H1 (cell line): ENCODE data around the gene PPP2R3B. TPM values are rescaled to one million over a fixed set of nuclear protein-coding genes. Genes with fewer than 3 reads are reported as not detected.

Source experiments
- CTCF ChIA-PET: fragments of 300-600 bp; sonication (Branson Sonifier 250); formaldehyde crosslinking; loops from one replicate; lab custom pipeline; 2021; ENCODE audit not compliant: partially characterized antibody; lab: Charles Lee
- POLR2A ChIA-PET: fragments of 300-600 bp; sonication (Branson Sonifier 250); formaldehyde crosslinking; loops from one replicate; lab custom pipeline; 2021; ENCODE audit warnings: inconsistent platforms; ENCODE audit not compliant: partially characterized antibody; lab: Charles Lee
- DNase-seq, 2 experiments: peaks; one replicate each; pipeline versions ENCODE4 v3.0.0 to v3.0.0-alpha.2; 2010 to 2022; ENCODE audit warnings: low spot score in 2 of 2, low read depth in 1 of 2, mixed read lengths in 1 of 2
- FAIRE-seq: peaks from 2 replicates; lab custom pipeline; 2011; peaks lifted over from hg19 to GRCh38; lab: Jason Lieb, UNC
- H2AFZ ChIP-seq: 2 replicates; pipeline ENCODE4 v1.8.1; 2012; ENCODE audit warnings: low read length, inconsistent platforms
- H2AK5ac ChIP-seq: 2 replicates; pipeline ENCODE4 v1.6.1; 2013; ENCODE audit warnings: low read depth, low read length
- H2BK120ac ChIP-seq: replicated peaks from 2 replicates; pipeline ENCODE3; 2013; ENCODE audit warnings: low read depth, low read length, inconsistent platforms
- H2BK12ac ChIP-seq: 2 replicates; pipeline ENCODE4 v1.6.1; 2013; ENCODE audit warnings: low read depth, low read length
- H2BK15ac ChIP-seq: 2 replicates; pipeline ENCODE4 v1.6.1; 2013; ENCODE audit warnings: low read length
- H2BK20ac ChIP-seq: 2 replicates; pipeline ENCODE4 v1.6.1; 2013; ENCODE audit warnings: low read length
- H2BK5ac ChIP-seq: 2 replicates; pipeline ENCODE4 v1.6.1; 2013; ENCODE audit warnings: low read depth, low read length
- H3K14ac ChIP-seq: 2 replicates; pipeline ENCODE4 v1.6.1; 2013; ENCODE audit warnings: inconsistent platforms; ENCODE audit not compliant: insufficient read length
- H3K18ac ChIP-seq: 2 replicates; pipeline ENCODE4 v1.6.1; 2013; ENCODE audit warnings: low read length; ENCODE audit errors: extremely low read depth
- H3K23ac ChIP-seq: 2 replicates; pipeline ENCODE4 v1.6.1; 2013; ENCODE audit warnings: inconsistent platforms; ENCODE audit not compliant: insufficient read length
- H3K23me2 ChIP-seq: 2 replicates; pipeline ENCODE4 v1.6.1; 2013; ENCODE audit warnings: low read depth, low read length
- H3K27ac ChIP-seq: 2 replicates; pipeline ENCODE4 v1.6.1; 2011; ENCODE audit warnings: low read depth, low read length, inconsistent platforms
- H3K27me3 ChIP-seq, 4 experiments: replicated peaks in 1 of 4; 1 replicate in 1 of 4; 2 replicates in 3 of 4; pipeline versions ENCODE4 v1.6.1 to v1.8.1; 2011 to 2013; ENCODE audit warnings: low read length in 3 of 4, mild to moderate bottlenecking in 3 of 4, inconsistent platforms in 2 of 4, mixed read lengths in 2 of 4, moderate library complexity in 1 of 4; ENCODE audit not compliant: control insufficient read depth in 3 of 4, insufficient read depth in 3 of 4; ENCODE audit errors: extremely low read depth in 1 of 4
- H3K36me3 ChIP-seq, 4 experiments: 2 replicates each; pipeline versions ENCODE4 v1.6.1 to v1.8.1; 2011 to 2013; ENCODE audit warnings: mild to moderate bottlenecking in 4 of 4, low read length in 3 of 4, moderate library complexity in 2 of 4, control low read depth in 1 of 4, inconsistent platforms in 1 of 4; ENCODE audit not compliant: insufficient read depth in 4 of 4, control insufficient read depth in 2 of 4
- H3K4ac ChIP-seq: replicated peaks from 2 replicates; pipeline ENCODE3; 2013; ENCODE audit warnings: low read length, low read depth, mixed read lengths, inconsistent platforms; ENCODE audit not compliant: insufficient read length
- H3K4me1 ChIP-seq, 4 experiments: replicated peaks in 1 of 4; 1 replicate in 1 of 4; 2 replicates in 3 of 4; pipeline versions ENCODE4 v1.6.1 to v1.8.1; 2011 to 2013; ENCODE audit warnings: low read length in 3 of 4, inconsistent platforms in 2 of 4, mixed read lengths in 1 of 4; ENCODE audit not compliant: insufficient read depth in 4 of 4, control insufficient read depth in 3 of 4
- H3K4me2 ChIP-seq, 2 experiments: 2 replicates each; pipeline versions ENCODE4 v1.6.1 to v1.8.1; 2011 to 2013; ENCODE audit warnings: low read depth in 2 of 2, low read length in 2 of 2, control low read depth in 1 of 2, inconsistent platforms in 1 of 2, mild to moderate bottlenecking in 1 of 2; ENCODE audit not compliant: insufficient read depth in 1 of 2
- H3K4me3 ChIP-seq, 4 experiments: fragments of 200-600, 300-600 bp in 1 of 4; sonication (generic), shearing (Covaris generic), sonication (Bioruptor Twin) in 1 of 4; 2 replicates each; pipeline versions ENCODE4 v1.5.1 to v1.8.1; 2011 to 2016; ENCODE audit warnings: low read length in 4 of 4, low read depth in 3 of 4, control low read depth in 2 of 4, inconsistent platforms in 2 of 4, mild to moderate bottlenecking in 2 of 4, mixed read lengths in 1 of 4, moderate library complexity in 1 of 4; ENCODE audit not compliant: insufficient read depth in 2 of 4; ENCODE audit errors: extremely low read depth in 1 of 4
- H3K56ac ChIP-seq: replicated peaks from 2 replicates; pipeline ENCODE3; 2013; ENCODE audit warnings: low read depth, mild to moderate bottlenecking, mixed read lengths, low read length, inconsistent platforms; ENCODE audit not compliant: insufficient read length
- H3K79me1 ChIP-seq: 2 replicates; pipeline ENCODE4 v1.6.1; 2013; ENCODE audit warnings: low read depth, low read length, control low read depth
- H3K79me2 ChIP-seq, 2 experiments: 2 replicates each; pipeline versions ENCODE4 v1.6.1 to v1.8.1; 2012 to 2013; ENCODE audit warnings: low read length in 2 of 2, mild to moderate bottlenecking in 2 of 2, inconsistent platforms in 1 of 2; ENCODE audit not compliant: insufficient read depth in 2 of 2, control insufficient read depth in 1 of 2
- H3K9ac ChIP-seq, 4 experiments: replicated peaks in 1 of 4; 1 replicate in 1 of 4; 2 replicates in 3 of 4; pipeline versions ENCODE4 v1.6.1 to v1.8.1; 2011 to 2013; ENCODE audit warnings: low read depth in 3 of 4, low read length in 3 of 4, control low read depth in 2 of 4, mild to moderate bottlenecking in 2 of 4, moderate library complexity in 2 of 4, inconsistent platforms in 1 of 4; ENCODE audit errors: extremely low read depth in 1 of 4
- H3K9me3 ChIP-seq, 2 experiments: 2 replicates each; pipeline versions ENCODE4 v1.6.1 to v1.8.1; 2012 to 2013; ENCODE audit warnings: mild to moderate bottlenecking in 2 of 2, moderate library complexity in 2 of 2, control low read depth in 1 of 2, inconsistent platforms in 1 of 2, low read depth in 1 of 2, low read length in 1 of 2, mixed read lengths in 1 of 2; ENCODE audit not compliant: insufficient read depth in 2 of 2
- H4K20me1 ChIP-seq, 2 experiments: replicated peaks in 1 of 2; 2 replicates each; pipeline versions ENCODE3 to v1.8.1; 2011 to 2013; ENCODE audit warnings: inconsistent platforms in 2 of 2, low read length in 2 of 2, mild to moderate bottlenecking in 1 of 2; ENCODE audit not compliant: insufficient read depth in 2 of 2, control insufficient read depth in 1 of 2
- H4K5ac ChIP-seq: 2 replicates; pipeline ENCODE4 v1.6.1; 2013; ENCODE audit warnings: low read length, low read depth, mixed read lengths, inconsistent platforms; ENCODE audit not compliant: insufficient read length
- H4K8ac ChIP-seq: 2 replicates; pipeline ENCODE4 v1.8.0; 2013; ENCODE audit warnings: mild to moderate bottlenecking, moderate library complexity, low read length, inconsistent platforms; ENCODE audit not compliant: insufficient read depth; ENCODE audit errors: extremely low read depth
- H4K91ac ChIP-seq: replicated peaks from 2 replicates; pipeline ENCODE3; 2013; ENCODE audit warnings: low read length, mixed read lengths, inconsistent platforms; ENCODE audit not compliant: insufficient read length
- ATF3 ChIP-seq: IDR thresholded peaks from 2 replicates; pipeline ENCODE4 v1.6.1; 2011; ENCODE audit warnings: low read depth, mild to moderate bottlenecking, low read length; ENCODE audit not compliant: insufficient read depth
- CTBP2 ChIP-seq: IDR thresholded peaks from 2 replicates; pipeline ENCODE4 v1.7.0; 2011; ENCODE audit warnings: borderline replicate concordance, mild to moderate bottlenecking, moderate library complexity, mixed read lengths, low read length; ENCODE audit not compliant: insufficient read depth, insufficient read length
- FOSL1 ChIP-seq: IDR thresholded peaks from 2 replicates; pipeline ENCODE4 v1.6.1; 2011; ENCODE audit warnings: mild to moderate bottlenecking, low read depth, low read length, moderate library complexity; ENCODE audit not compliant: insufficient read depth
- GABPA ChIP-seq: IDR thresholded peaks from 2 replicates; pipeline ENCODE4 v1.6.1; 2011; ENCODE audit warnings: mild to moderate bottlenecking, low read length, moderate library complexity, borderline replicate concordance; ENCODE audit not compliant: insufficient read depth
- POLR2AphosphoS5 ChIP-seq: IDR thresholded peaks from 2 replicates; pipeline ENCODE4 v1.6.1; 2011; ENCODE audit warnings: low read depth, low read length
- POU5F1 ChIP-seq: IDR thresholded peaks from 2 replicates; pipeline ENCODE4 v1.6.1; 2011; ENCODE audit warnings: low read depth, mild to moderate bottlenecking, low read length, moderate library complexity
- TAF7 ChIP-seq: optimal IDR thresholded peaks from 2 replicates; pipeline ENCODE3; 2011; ENCODE audit warnings: low read depth, mild to moderate bottlenecking, inconsistent platforms, low read length, moderate library complexity, borderline replicate concordance
- TEAD4 ChIP-seq: IDR thresholded peaks from 2 replicates; pipeline ENCODE4 v1.6.1; 2012; ENCODE audit warnings: low read depth, low read length, inconsistent platforms, mixed read lengths
- WGBS, 2 experiments: shearing (Covaris generic) in 1 of 2; methylation state at CpG; one replicate each; pipeline versions ENCODE4 v1.1.6 to v1.1.7; 2013 to 2015; ENCODE audit warnings: low lambda C conversion rate in 2 of 2, mixed read lengths in 2 of 2, inconsistent platforms in 1 of 2, low coverage in 1 of 2, missing lambda C conversion rate in 1 of 2; ENCODE audit not compliant: insufficient replicate concordance in 2 of 2, insufficient coverage in 1 of 2, insufficient read length in 1 of 2; ENCODE audit errors: extremely low coverage in 1 of 2, missing lambda C conversion rate in 1 of 2; 5-methylcytosine and 5-hydroxymethylcytosine counted together
- polyA plus RNA-seq, 7 experiments: library from polyadenylated mRNA; depleted of rRNA in 3 of 7; stranded (reverse) in 5 of 7; unstranded in 2 of 7; fragments of >200 nt in 5 of 7; fragments of 200-250 nt in 2 of 7; gene quantifications; 1 replicate in 5 of 7; 2 replicates in 1 of 7; 4 replicates in 1 of 7; pipeline versions ENCODE4 v1.2.1 to v1.2.3, GENCODE V29; 2011 to 2013; ENCODE audit warnings: missing spikeins in 2 of 7, mixed read lengths in 2 of 7
- total RNA-seq: library from RNA; stranded (reverse); fragmentation: NEBNext Ultra II Directional; extraction: Animal tissue kit (Norgen Biotek cat#: 25700); gene quantifications from 2 replicates; pipeline ENCODE4 v1.2.1, GENCODE V29; 2021

PPP2R3B gene
- total and polyA plus RNA-seq, 2 of the 8 experiments (the other 6 are each of a cell fraction or from before 2014, with no cell fraction given), result 47.6 to 86.7 TPM

- FAIRE-seq, result no peak
- Histone ChIP-seq H2AFZ (no peak overlapping the region), H3K4me2 (peak overlapping the region; percentile 89 to 95), H4K8ac (peak overlapping the region; percentile 93), H2BK5ac (peak overlapping the region; percentile 92), H3K4me1 (peaks cover 0 to 11% (median 3%) of the 10 kb centered on the region in 4 experiments; a peak in 6 of 7 replicates), H3K9ac (peak overlapping the region in 2 of 4 experiments; percentile 42 to 49; a peak in 4 of 7 replicates), H3K14ac (no peak overlapping the region), H4K20me1 (no peaks in the 10 kb centered on the region), H3K27me3 (no peaks in the 10 kb centered on the region), H4K91ac (peak overlapping the region; percentile 58), H2BK15ac (peak overlapping the region; percentile 61; the same call in 1 of the 2 replicates), H3K79me2 (no peaks in the 10 kb centered on the region), H2AK5ac (0 out of 2 replicates have a peak overlapping the region, but pooled peaks have one; percentile 75), H4K5ac (peak overlapping the region; percentile 89), H2BK20ac (peak overlapping the region; percentile 80; the same call in 1 of the 2 replicates), H3K9me3 (peaks cover 0 to 2% of the 10 kb centered on the region in 2 experiments; a peak in 2 of 4 replicates), H3K56ac (peak overlapping the region; percentile 52), H2BK120ac (no peak overlapping the region), H3K79me1 (no peaks in the 10 kb centered on the region), H3K36me3 (no peaks in the 10 kb centered on the region), H3K4me3 (peak overlapping the region; percentile 19 to 56 (median 32); a peak in 7 of 8 replicates), H3K18ac (peak overlapping the region; percentile 98), H3K4ac (peak overlapping the region; percentile 21), H3K23me2 (peaks cover 7% of the 10 kb centered on the region), H3K27ac (peak overlapping the region; percentile 66), H3K23ac (no peak overlapping the region), H2BK12ac (peak overlapping the region; percentile 95)
- POLR2A ChIA-PET, result no interaction called here
- peak; percentile 51 to 73 for DNase-seq
- 10% methylated on average over 45 of the region's 47 CpGs; no CpG with 5 or more reads in 1 of the 2 experiments for WGBS, 2 experiments
- CTCF ChIA-PET, result no interaction called here
- TF ChIP-seq POU5F1, result no peak
- no peak for TF ChIP-seq TAF7
- no peak for TF ChIP-seq CTBP2
- no peak for TF ChIP-seq GABPA
- no peak for TF ChIP-seq ATF3
- no peak for TF ChIP-seq FOSL1
- TF ChIP-seq POLR2AphosphoS5, result no peak
- peak; percentile 94 for TF ChIP-seq TEAD4
Measured at GRCh38 chrX:413322-414201, 26.9 kb upstream of the PPP2R3B start.
